Type B pancreatic cell (in vitro differentiated cells): ENCODE data around the gene STXBP4. TPM values are rescaled to one million over a fixed set of nuclear protein-coding genes. Genes with fewer than 3 reads are reported as not detected.

Experiments
- DNase-seq: peaks from one replicate; pipeline ENCODE4 v3.0.0; 2021; ENCODE audit warnings: mixed read lengths; ENCODE audit not compliant: unreplicated experiment; ENCODE audit errors: extremely low spot score
- H3K27ac Mint-ChIP-seq: 2 replicates; pipeline ENCODE4 v1.8.0; 2021; ENCODE audit warnings: mild to moderate bottlenecking, mixed read lengths
- H3K27me3 Mint-ChIP-seq: 2 replicates; pipeline ENCODE4 v1.8.0; 2021; ENCODE audit warnings: mixed read lengths
- H3K36me3 Mint-ChIP-seq: 2 replicates; pipeline ENCODE4 v1.8.0; 2021; ENCODE audit warnings: mixed read lengths
- H3K4me1 Mint-ChIP-seq: one replicate; pipeline ENCODE4 v1.8.0; 2021; ENCODE audit warnings: mixed read lengths; ENCODE audit not compliant: unreplicated experiment
- H3K4me3 Mint-ChIP-seq: 2 replicates; pipeline ENCODE4 v1.8.0; 2021; ENCODE audit warnings: mild to moderate bottlenecking, mixed read lengths
- H3K9me3 Mint-ChIP-seq: 2 replicates; pipeline ENCODE4 v1.8.0; 2021; ENCODE audit warnings: mixed read lengths
- total RNA-seq: library from RNA; stranded (reverse); gene quantifications from 2 replicates; pipeline ENCODE4 v1.2.1, GENCODE V29; 2021; ENCODE audit warnings: low replicate concordance
- TF ChIP-seq, protein P1 (sequence below): fragments of 200-600 bp; sonication (generic); conservative IDR thresholded peaks from 2 replicates; pipeline ENCODE4 v1.5.0; 2021; ENCODE audit warnings: antibody characterized with exemption, mild to moderate bottlenecking

The STXBP4 gene
- total RNA-seq, 1 donor from 2014 or later: 23.7 TPM

DNA sequence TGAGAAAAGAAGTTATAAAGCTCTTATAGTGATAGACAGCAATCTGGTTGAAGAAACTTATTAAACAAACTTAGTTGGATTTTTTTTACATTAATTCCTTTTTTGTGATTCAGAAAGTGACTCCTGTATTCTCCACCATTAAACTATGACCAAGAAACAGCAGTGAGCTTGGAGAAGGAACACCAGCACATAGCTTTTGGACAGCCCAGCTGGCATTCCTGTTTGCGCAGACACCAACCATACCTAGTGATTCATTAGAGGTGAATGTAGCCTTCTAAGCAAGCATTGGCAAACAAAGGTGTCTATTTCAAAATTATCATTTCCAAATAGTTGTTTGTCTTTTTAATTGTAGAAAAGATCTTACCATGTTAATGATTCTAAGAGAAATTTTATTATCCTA is 94.4 kb downstream of the STXBP4 start:
- no peaks in the 10 kb centered on the region for H3K36me3 Mint-ChIP-seq
- no peaks in the 10 kb centered on the region for H3K27me3 Mint-ChIP-seq
- H3K27ac Mint-ChIP-seq: no peak overlapping the region
- no peak overlapping the region for H3K4me3 Mint-ChIP-seq
- TF ChIP-seq, protein P1, sequence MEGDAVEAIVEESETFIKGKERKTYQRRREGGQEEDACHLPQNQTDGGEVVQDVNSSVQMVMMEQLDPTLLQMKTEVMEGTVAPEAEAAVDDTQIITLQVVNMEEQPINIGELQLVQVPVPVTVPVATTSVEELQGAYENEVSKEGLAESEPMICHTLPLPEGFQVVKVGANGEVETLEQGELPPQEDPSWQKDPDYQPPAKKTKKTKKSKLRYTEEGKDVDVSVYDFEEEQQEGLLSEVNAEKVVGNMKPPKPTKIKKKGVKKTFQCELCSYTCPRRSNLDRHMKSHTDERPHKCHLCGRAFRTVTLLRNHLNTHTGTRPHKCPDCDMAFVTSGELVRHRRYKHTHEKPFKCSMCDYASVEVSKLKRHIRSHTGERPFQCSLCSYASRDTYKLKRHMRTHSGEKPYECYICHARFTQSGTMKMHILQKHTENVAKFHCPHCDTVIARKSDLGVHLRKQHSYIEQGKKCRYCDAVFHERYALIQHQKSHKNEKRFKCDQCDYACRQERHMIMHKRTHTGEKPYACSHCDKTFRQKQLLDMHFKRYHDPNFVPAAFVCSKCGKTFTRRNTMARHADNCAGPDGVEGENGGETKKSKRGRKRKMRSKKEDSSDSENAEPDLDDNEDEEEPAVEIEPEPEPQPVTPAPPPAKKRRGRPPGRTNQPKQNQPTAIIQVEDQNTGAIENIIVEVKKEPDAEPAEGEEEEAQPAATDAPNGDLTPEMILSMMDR: no peak
- no peaks in the 10 kb centered on the region for H3K9me3 Mint-ChIP-seq
- no peak for DNase-seq
- peaks cover 4% of the 10 kb centered on the region for H3K4me1 Mint-ChIP-seq

DNA sequence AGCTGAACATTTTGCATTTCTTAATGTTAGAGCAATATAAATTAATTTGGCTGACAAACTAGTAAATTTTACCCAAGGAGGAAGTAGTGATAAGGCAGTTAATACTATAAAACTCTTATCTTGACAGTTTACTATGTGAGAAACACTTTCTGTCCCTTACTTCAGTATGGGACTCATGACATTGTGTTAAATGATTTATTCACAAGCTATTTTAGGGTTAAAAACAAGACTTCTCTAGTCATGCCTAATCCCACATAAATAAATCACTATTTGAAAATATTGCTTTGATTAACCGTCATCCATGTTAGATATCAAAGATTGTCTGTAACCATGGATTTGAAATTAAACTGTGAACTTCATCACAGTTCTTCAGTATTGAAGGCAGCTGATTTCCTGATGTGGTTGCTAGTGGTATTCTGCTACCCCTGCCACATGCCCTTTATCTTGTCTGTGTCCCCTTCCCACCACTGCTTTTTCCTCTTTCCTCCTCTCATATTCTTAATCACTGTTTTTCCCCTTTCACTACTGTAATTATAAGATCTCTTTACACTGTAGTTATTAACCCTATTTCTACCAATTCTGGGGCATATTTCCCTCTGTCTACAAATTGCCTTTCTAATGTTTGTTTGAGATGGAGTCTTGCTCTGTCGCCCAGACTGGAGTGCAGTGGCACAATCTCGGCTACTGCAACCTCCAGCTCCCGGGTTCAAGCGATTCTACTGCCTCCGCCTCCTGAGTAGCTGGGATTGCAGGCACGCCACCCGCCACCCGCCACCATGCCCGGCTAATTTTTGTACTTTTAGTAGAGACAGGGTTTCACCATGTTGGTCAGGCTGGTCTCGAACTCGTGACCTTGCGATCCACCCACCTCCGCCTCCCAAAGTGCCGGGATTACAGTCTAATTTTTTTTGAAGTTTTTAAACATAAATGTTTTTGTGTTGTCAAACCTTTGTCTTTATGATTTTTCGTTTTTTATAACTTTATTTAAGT is 95.6 kb downstream of the STXBP4 start:
- no peaks in the 10 kb centered on the region for H3K27me3 Mint-ChIP-seq
- H3K36me3 Mint-ChIP-seq: no peaks in the 10 kb centered on the region
- H3K9me3 Mint-ChIP-seq: no peaks in the 10 kb centered on the region
- no peak overlapping the region for H3K27ac Mint-ChIP-seq
- H3K4me3 Mint-ChIP-seq: no peak overlapping the region
- DNase-seq: no peak
- peaks cover 11% of the 10 kb centered on the region for H3K4me1 Mint-ChIP-seq
- TF ChIP-seq, protein P1: no peak

DNA sequence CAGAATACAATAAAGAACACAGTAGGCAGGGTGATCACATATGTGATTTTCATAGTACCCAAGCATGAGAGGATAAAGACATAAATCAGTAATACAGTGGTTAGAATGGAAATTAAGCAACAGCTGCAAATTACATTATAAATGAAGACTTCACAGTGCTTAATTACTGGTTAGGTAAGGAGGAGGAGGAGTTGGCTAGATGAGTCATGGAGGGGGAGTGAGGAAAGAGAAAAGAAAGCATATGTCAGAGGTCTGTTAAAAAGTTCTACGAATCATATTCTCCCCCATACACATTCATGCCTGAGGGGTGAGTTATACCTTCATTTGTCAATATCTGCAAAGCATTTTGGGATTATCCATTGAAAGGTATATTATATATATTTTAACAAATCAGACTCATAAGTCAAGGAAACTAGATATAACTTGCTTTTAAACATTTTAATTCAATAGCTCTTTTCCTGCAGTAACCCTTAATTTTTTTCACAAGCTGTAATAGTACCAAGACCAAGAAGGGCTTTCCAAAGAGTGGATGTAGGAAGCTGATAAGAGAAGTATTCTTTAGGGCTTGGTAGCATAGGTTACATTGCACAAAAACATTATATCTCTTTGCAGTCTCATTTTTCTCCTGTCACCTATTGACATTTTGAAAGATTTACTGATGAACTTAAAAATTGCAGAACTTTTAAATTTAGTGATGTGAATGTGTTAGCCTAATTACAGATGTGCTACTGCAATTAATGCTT is 99.3 kb downstream of the STXBP4 start:
- H3K36me3 Mint-ChIP-seq: no peaks in the 10 kb centered on the region
- no peaks in the 10 kb centered on the region for H3K27me3 Mint-ChIP-seq
- H3K27ac Mint-ChIP-seq: no peak overlapping the region
- DNase-seq: no peak
- TF ChIP-seq, protein P1: no peak
- H3K9me3 Mint-ChIP-seq: no peaks in the 10 kb centered on the region
- H3K4me3 Mint-ChIP-seq: no peak overlapping the region
- H3K4me1 Mint-ChIP-seq: peaks cover 15% of the 10 kb centered on the region

DNA sequence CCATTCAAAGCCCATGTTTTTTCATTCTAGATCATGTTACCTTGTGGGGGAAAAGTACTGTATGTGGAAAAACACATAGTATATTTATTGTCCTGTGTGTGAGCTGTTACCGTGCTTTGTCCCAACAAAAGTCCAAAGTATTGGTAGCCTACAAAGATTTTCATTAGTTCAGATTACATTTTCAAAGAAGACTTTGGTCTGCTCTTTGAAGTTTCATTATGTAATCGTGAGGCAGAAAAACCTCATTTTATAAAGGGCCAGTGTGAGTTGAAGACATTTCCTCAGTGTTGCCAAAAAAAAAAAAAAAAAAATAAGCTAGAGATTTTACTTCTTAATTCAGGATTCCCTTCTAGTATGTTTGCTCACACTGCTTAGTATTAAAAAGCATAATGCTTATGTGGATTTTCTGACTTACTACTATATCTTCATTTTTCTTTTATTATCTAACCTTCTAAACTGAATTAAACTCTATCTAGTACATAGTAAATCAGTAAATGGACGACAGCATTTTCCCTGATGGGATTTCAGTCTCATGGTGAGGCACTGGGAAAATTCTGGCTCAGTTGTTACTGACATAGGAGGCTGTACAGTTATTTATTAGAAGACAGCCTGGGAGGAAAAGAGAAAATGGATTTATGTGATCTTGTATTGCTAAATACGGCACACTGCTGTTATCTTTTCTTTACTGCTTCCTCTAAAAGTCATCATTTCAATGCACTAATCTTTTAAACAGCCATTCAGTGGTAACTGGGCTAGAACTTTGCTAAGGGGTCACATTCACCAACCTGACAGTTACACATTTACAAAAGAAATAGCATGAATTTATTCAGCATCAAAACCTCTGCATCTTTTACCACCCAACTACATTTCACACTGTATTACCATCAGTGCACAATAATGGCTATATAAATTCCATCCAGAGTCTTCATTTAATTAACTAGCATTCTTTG is 100.6 kb downstream of the STXBP4 start:
- H3K4me3 Mint-ChIP-seq: no peak overlapping the region
- TF ChIP-seq, protein P1: no peak
- H3K9me3 Mint-ChIP-seq: no peaks in the 10 kb centered on the region
- peaks cover 15% of the 10 kb centered on the region for H3K4me1 Mint-ChIP-seq
- no peak overlapping the region for H3K27ac Mint-ChIP-seq
- no peak for DNase-seq
- peaks cover 4% of the 10 kb centered on the region for H3K36me3 Mint-ChIP-seq
- H3K27me3 Mint-ChIP-seq: no peaks in the 10 kb centered on the region

DNA sequence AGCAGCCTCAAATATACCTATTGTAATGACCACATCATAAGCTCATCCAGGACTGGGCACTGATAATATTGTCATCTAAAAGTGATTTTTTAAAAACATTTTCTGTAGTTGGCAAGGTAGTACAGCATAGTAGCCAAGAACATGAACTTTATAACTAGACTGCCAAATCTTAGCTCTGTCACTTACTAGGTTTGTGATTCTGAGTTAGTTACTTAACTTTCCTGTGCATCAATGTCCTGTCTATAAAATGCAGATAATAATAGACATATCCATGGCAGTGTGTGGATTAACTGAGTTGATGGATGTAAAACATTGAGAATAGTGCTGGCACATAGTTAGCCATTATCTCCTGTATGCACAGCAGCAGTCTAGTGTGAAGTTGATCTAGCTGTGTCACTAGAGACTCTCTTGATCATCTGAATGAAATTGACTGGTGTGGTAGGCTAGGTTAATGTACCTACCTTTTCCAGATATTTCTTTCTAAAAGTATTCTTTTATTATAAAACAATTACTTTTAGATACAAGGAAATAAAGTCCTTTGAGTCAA is 101.5 kb downstream of the STXBP4 start:
- Mint-ChIP-seq H3K9me3 (no peaks in the 10 kb centered on the region), H3K4me1 (peaks cover 15% of the 10 kb centered on the region), H3K36me3 (peaks cover 4% of the 10 kb centered on the region), H3K27me3 (no peaks in the 10 kb centered on the region), H3K27ac (no peak overlapping the region), H3K4me3 (no peak overlapping the region)
- DNase-seq: no peak
- TF ChIP-seq, protein P1: no peak
